H1 (cell line): Measurements from ENCODE around the gene MTURN. TPM values are rescaled to one million over a fixed set of nuclear protein-coding genes. Genes with fewer than 3 reads are reported as not detected.

ENCODE experiments used
- CTCF ChIA-PET: fragments of 300-600 bp; sonication (Branson Sonifier 250); formaldehyde crosslinking; loops from one replicate; lab custom pipeline; 2021; ENCODE audit not compliant: partially characterized antibody; lab: Charles Lee
- POLR2A ChIA-PET: fragments of 300-600 bp; sonication (Branson Sonifier 250); formaldehyde crosslinking; loops from one replicate; lab custom pipeline; 2021; ENCODE audit warnings: inconsistent platforms; ENCODE audit not compliant: partially characterized antibody; lab: Charles Lee
- DNase-seq, 2 experiments: peaks; one replicate each; pipeline versions ENCODE4 v3.0.0 to v3.0.0-alpha.2; 2010 to 2022; ENCODE audit warnings: low spot score in 2 of 2, low read depth in 1 of 2, mixed read lengths in 1 of 2
- FAIRE-seq: peaks from 2 replicates; lab custom pipeline; 2011; peaks lifted over from hg19 to GRCh38; lab: Jason Lieb, UNC
- H2AFZ ChIP-seq: 2 replicates; pipeline ENCODE4 v1.8.1; 2012; ENCODE audit warnings: low read length, inconsistent platforms
- H2AK5ac ChIP-seq: 2 replicates; pipeline ENCODE4 v1.6.1; 2013; ENCODE audit warnings: low read depth, low read length
- H2BK120ac ChIP-seq: replicated peaks from 2 replicates; pipeline ENCODE3; 2013; ENCODE audit warnings: low read depth, low read length, inconsistent platforms
- H2BK12ac ChIP-seq: 2 replicates; pipeline ENCODE4 v1.6.1; 2013; ENCODE audit warnings: low read depth, low read length
- H2BK15ac ChIP-seq: 2 replicates; pipeline ENCODE4 v1.6.1; 2013; ENCODE audit warnings: low read length
- H2BK20ac ChIP-seq: 2 replicates; pipeline ENCODE4 v1.6.1; 2013; ENCODE audit warnings: low read length
- H2BK5ac ChIP-seq: 2 replicates; pipeline ENCODE4 v1.6.1; 2013; ENCODE audit warnings: low read depth, low read length
- H3K14ac ChIP-seq: 2 replicates; pipeline ENCODE4 v1.6.1; 2013; ENCODE audit warnings: inconsistent platforms; ENCODE audit not compliant: insufficient read length
- H3K18ac ChIP-seq: 2 replicates; pipeline ENCODE4 v1.6.1; 2013; ENCODE audit warnings: low read length; ENCODE audit errors: extremely low read depth
- H3K23ac ChIP-seq: 2 replicates; pipeline ENCODE4 v1.6.1; 2013; ENCODE audit warnings: inconsistent platforms; ENCODE audit not compliant: insufficient read length
- H3K23me2 ChIP-seq: 2 replicates; pipeline ENCODE4 v1.6.1; 2013; ENCODE audit warnings: low read depth, low read length
- H3K27ac ChIP-seq: 2 replicates; pipeline ENCODE4 v1.6.1; 2011; ENCODE audit warnings: low read depth, low read length, inconsistent platforms
- H3K27me3 ChIP-seq, 4 experiments: replicated peaks in 1 of 4; 1 replicate in 1 of 4; 2 replicates in 3 of 4; pipeline versions ENCODE4 v1.6.1 to v1.8.1; 2011 to 2013; ENCODE audit warnings: low read length in 3 of 4, mild to moderate bottlenecking in 3 of 4, inconsistent platforms in 2 of 4, mixed read lengths in 2 of 4, moderate library complexity in 1 of 4; ENCODE audit not compliant: control insufficient read depth in 3 of 4, insufficient read depth in 3 of 4; ENCODE audit errors: extremely low read depth in 1 of 4
- H3K36me3 ChIP-seq, 4 experiments: 2 replicates each; pipeline versions ENCODE4 v1.6.1 to v1.8.1; 2011 to 2013; ENCODE audit warnings: mild to moderate bottlenecking in 4 of 4, low read length in 3 of 4, moderate library complexity in 2 of 4, control low read depth in 1 of 4, inconsistent platforms in 1 of 4; ENCODE audit not compliant: insufficient read depth in 4 of 4, control insufficient read depth in 2 of 4
- H3K4ac ChIP-seq: replicated peaks from 2 replicates; pipeline ENCODE3; 2013; ENCODE audit warnings: low read length, low read depth, mixed read lengths, inconsistent platforms; ENCODE audit not compliant: insufficient read length
- H3K4me1 ChIP-seq, 4 experiments: replicated peaks in 1 of 4; 1 replicate in 1 of 4; 2 replicates in 3 of 4; pipeline versions ENCODE4 v1.6.1 to v1.8.1; 2011 to 2013; ENCODE audit warnings: low read length in 3 of 4, inconsistent platforms in 2 of 4, mixed read lengths in 1 of 4; ENCODE audit not compliant: insufficient read depth in 4 of 4, control insufficient read depth in 3 of 4
- H3K4me2 ChIP-seq, 2 experiments: 2 replicates each; pipeline versions ENCODE4 v1.6.1 to v1.8.1; 2011 to 2013; ENCODE audit warnings: low read depth in 2 of 2, low read length in 2 of 2, control low read depth in 1 of 2, inconsistent platforms in 1 of 2, mild to moderate bottlenecking in 1 of 2; ENCODE audit not compliant: insufficient read depth in 1 of 2
- H3K4me3 ChIP-seq, 4 experiments: fragments of 200-600, 300-600 bp in 1 of 4; sonication (generic), shearing (Covaris generic), sonication (Bioruptor Twin) in 1 of 4; 2 replicates each; pipeline versions ENCODE4 v1.5.1 to v1.8.1; 2011 to 2016; ENCODE audit warnings: low read length in 4 of 4, low read depth in 3 of 4, control low read depth in 2 of 4, inconsistent platforms in 2 of 4, mild to moderate bottlenecking in 2 of 4, mixed read lengths in 1 of 4, moderate library complexity in 1 of 4; ENCODE audit not compliant: insufficient read depth in 2 of 4; ENCODE audit errors: extremely low read depth in 1 of 4
- H3K56ac ChIP-seq: replicated peaks from 2 replicates; pipeline ENCODE3; 2013; ENCODE audit warnings: low read depth, mild to moderate bottlenecking, mixed read lengths, low read length, inconsistent platforms; ENCODE audit not compliant: insufficient read length
- H3K79me1 ChIP-seq: 2 replicates; pipeline ENCODE4 v1.6.1; 2013; ENCODE audit warnings: low read depth, low read length, control low read depth
- H3K79me2 ChIP-seq, 2 experiments: 2 replicates each; pipeline versions ENCODE4 v1.6.1 to v1.8.1; 2012 to 2013; ENCODE audit warnings: low read length in 2 of 2, mild to moderate bottlenecking in 2 of 2, inconsistent platforms in 1 of 2; ENCODE audit not compliant: insufficient read depth in 2 of 2, control insufficient read depth in 1 of 2
- H3K9ac ChIP-seq, 4 experiments: replicated peaks in 1 of 4; 1 replicate in 1 of 4; 2 replicates in 3 of 4; pipeline versions ENCODE4 v1.6.1 to v1.8.1; 2011 to 2013; ENCODE audit warnings: low read depth in 3 of 4, low read length in 3 of 4, control low read depth in 2 of 4, mild to moderate bottlenecking in 2 of 4, moderate library complexity in 2 of 4, inconsistent platforms in 1 of 4; ENCODE audit errors: extremely low read depth in 1 of 4
- H3K9me3 ChIP-seq, 2 experiments: 2 replicates each; pipeline versions ENCODE4 v1.6.1 to v1.8.1; 2012 to 2013; ENCODE audit warnings: mild to moderate bottlenecking in 2 of 2, moderate library complexity in 2 of 2, control low read depth in 1 of 2, inconsistent platforms in 1 of 2, low read depth in 1 of 2, low read length in 1 of 2, mixed read lengths in 1 of 2; ENCODE audit not compliant: insufficient read depth in 2 of 2
- H4K20me1 ChIP-seq, 2 experiments: replicated peaks in 1 of 2; 2 replicates each; pipeline versions ENCODE3 to v1.8.1; 2011 to 2013; ENCODE audit warnings: inconsistent platforms in 2 of 2, low read length in 2 of 2, mild to moderate bottlenecking in 1 of 2; ENCODE audit not compliant: insufficient read depth in 2 of 2, control insufficient read depth in 1 of 2
- H4K5ac ChIP-seq: 2 replicates; pipeline ENCODE4 v1.6.1; 2013; ENCODE audit warnings: low read length, low read depth, mixed read lengths, inconsistent platforms; ENCODE audit not compliant: insufficient read length
- H4K8ac ChIP-seq: 2 replicates; pipeline ENCODE4 v1.8.0; 2013; ENCODE audit warnings: mild to moderate bottlenecking, moderate library complexity, low read length, inconsistent platforms; ENCODE audit not compliant: insufficient read depth; ENCODE audit errors: extremely low read depth
- H4K91ac ChIP-seq: replicated peaks from 2 replicates; pipeline ENCODE3; 2013; ENCODE audit warnings: low read length, mixed read lengths, inconsistent platforms; ENCODE audit not compliant: insufficient read length
- BACH1 ChIP-seq: IDR thresholded peaks from 2 replicates; pipeline ENCODE4 v1.6.1; 2012; ENCODE audit warnings: low read length, improper control_type of control experiment
- BCL11A ChIP-seq, 2 experiments: IDR thresholded peaks; one replicate each; pipeline ENCODE4 v1.6.1; 2011; ENCODE audit warnings: low read depth in 2 of 2, low read length in 2 of 2, mild to moderate bottlenecking in 2 of 2
- CBX8 ChIP-seq: fragments of 300-800, 300-1000 bp; sonication (generic); IDR thresholded peaks from 2 replicates; pipeline ENCODE4 v1.7.1; 2016; ENCODE audit warnings: low read depth, low read length, borderline replicate concordance
- CREB1 ChIP-seq: IDR thresholded peaks from 2 replicates; pipeline ENCODE4 v1.6.1; 2012; ENCODE audit warnings: inconsistent platforms
- CTCF ChIP-seq, 3 experiments: IDR thresholded peaks; 1 replicate in 2 of 3; 2 replicates in 1 of 3; pipeline versions ENCODE4 v1.5.1 to v1.6.1; 2011; ENCODE audit warnings: low read length in 3 of 3, mild to moderate bottlenecking in 3 of 3, inconsistent platforms in 2 of 3, low read depth in 1 of 3, moderate library complexity in 1 of 3; ENCODE audit not compliant: insufficient read depth in 1 of 3; ENCODE audit errors: control extremely low read depth in 1 of 3
- HDAC2 ChIP-seq, 2 experiments: fragments of 300-600 bp in 1 of 2; sonication (generic) in 1 of 2; IDR thresholded peaks; 2 replicates each; pipeline ENCODE4 v1.6.1; 2011 to 2012; ENCODE audit warnings: low read depth in 2 of 2, low read length in 2 of 2, mild to moderate bottlenecking in 2 of 2, moderate library complexity in 2 of 2, borderline replicate concordance in 1 of 2, inconsistent platforms in 1 of 2
- JUN ChIP-seq: IDR thresholded peaks from 2 replicates; pipeline ENCODE4 v1.6.1; 2011; ENCODE audit warnings: low read depth, mild to moderate bottlenecking, improper control_type of control experiment, low read length
- KDM4A ChIP-seq: IDR thresholded peaks from one replicate; pipeline ENCODE4 v1.7.1; 2012; ENCODE audit warnings: low read depth, mild to moderate bottlenecking, moderate library complexity, low read length, inconsistent platforms; ENCODE audit not compliant: severe bottlenecking
- KDM5A ChIP-seq: fragments of 200-600 bp; IDR thresholded peaks from 2 replicates; pipeline ENCODE4 v1.7.1; 2012; ENCODE audit warnings: mild to moderate bottlenecking, low read length, inconsistent platforms, mixed read lengths
- POLR2A ChIP-seq, 2 experiments: IDR thresholded peaks; 1 replicate in 1 of 2; 2 replicates in 1 of 2; pipeline ENCODE4 v1.6.1; 2011; ENCODE audit warnings: low read depth in 2 of 2, low read length in 2 of 2, mild to moderate bottlenecking in 2 of 2; ENCODE audit errors: control extremely low read depth in 1 of 2
- TEAD4 ChIP-seq: IDR thresholded peaks from 2 replicates; pipeline ENCODE4 v1.6.1; 2012; ENCODE audit warnings: low read depth, low read length, inconsistent platforms, mixed read lengths
- WGBS, 2 experiments: shearing (Covaris generic) in 1 of 2; methylation state at CpG; one replicate each; pipeline versions ENCODE4 v1.1.6 to v1.1.7; 2013 to 2015; ENCODE audit warnings: low lambda C conversion rate in 2 of 2, mixed read lengths in 2 of 2, inconsistent platforms in 1 of 2, low coverage in 1 of 2, missing lambda C conversion rate in 1 of 2; ENCODE audit not compliant: insufficient replicate concordance in 2 of 2, insufficient coverage in 1 of 2, insufficient read length in 1 of 2; ENCODE audit errors: extremely low coverage in 1 of 2, missing lambda C conversion rate in 1 of 2; 5-methylcytosine and 5-hydroxymethylcytosine counted together
- polyA plus RNA-seq, 7 experiments: library from polyadenylated mRNA; depleted of rRNA in 3 of 7; stranded (reverse) in 5 of 7; unstranded in 2 of 7; fragments of >200 nt in 5 of 7; fragments of 200-250 nt in 2 of 7; gene quantifications; 1 replicate in 5 of 7; 2 replicates in 1 of 7; 4 replicates in 1 of 7; pipeline versions ENCODE4 v1.2.1 to v1.2.3, GENCODE V29; 2011 to 2013; ENCODE audit warnings: missing spikeins in 2 of 7, mixed read lengths in 2 of 7
- total RNA-seq: library from RNA; stranded (reverse); fragmentation: NEBNext Ultra II Directional; extraction: Animal tissue kit (Norgen Biotek cat#: 25700); gene quantifications from 2 replicates; pipeline ENCODE4 v1.2.1, GENCODE V29; 2021

MTURN gene
- total and polyA plus RNA-seq, 2 of the 8 experiments (the other 6 are each of a cell fraction or from before 2014, with no cell fraction given), result 2.6 to 5.8 TPM

- FAIRE-seq, result no peak
- no peak overlapping the region for H3K18ac ChIP-seq
- WGBS, 2 experiments, result 75% methylated on average over 4 of the region's 4 CpGs; no CpG with 5 or more reads in 1 of the 2 experiments
- TF ChIP-seq CTCF (IDR thresholded peaks at IDR 0.05; ENCODE audit: control extremely low read depth in 1 of 3, insufficient read depth in 1 of 3, low read depth in 1 of 3, low read length in 3 of 3), result no peak
- TF ChIP-seq CBX8, result no peak
- TF ChIP-seq KDM4A, result no peak
- no peak for TF ChIP-seq KDM5A
- TF ChIP-seq BCL11A (IDR thresholded peaks at IDR 0.05; ENCODE audit: low read depth in 2 of 2, low read length in 2 of 2), result no peak
- TF ChIP-seq BACH1, result no peak
- TF ChIP-seq POLR2A (IDR thresholded peaks at IDR 0.05; ENCODE audit: control extremely low read depth in 1 of 2, low read depth in 2 of 2, low read length in 2 of 2), result no peak
- no peak for TF ChIP-seq HDAC2 (IDR thresholded peaks at IDR 0.05; ENCODE audit: borderline replicate concordance in 1 of 2, low read depth in 2 of 2, low read length in 2 of 2)
- no peak for TF ChIP-seq TEAD4
- TF ChIP-seq CREB1, result no peak
- no peak for TF ChIP-seq JUN
These were observed 5.1 kb downstream of the MTURN start for GRCh38 chr7:30139836-30140384.

More at GRCh38 chr7:30139836-30140384, 5.1 kb downstream of the MTURN start:
- no peak overlapping the region for H4K8ac ChIP-seq
- POLR2A ChIA-PET, result no interaction called here
- no peaks in the 10 kb centered on the region for H3K79me1 ChIP-seq
- H2BK120ac ChIP-seq, result no peak overlapping the region
- peaks cover 3 to 19% (median 15%) of the 10 kb centered on the region in 4 experiments for H3K27me3 ChIP-seq
- no peak overlapping the region; a peak in 1 of 7 replicates for H3K9ac ChIP-seq
- no peak overlapping the region for H3K23ac ChIP-seq
- no peak overlapping the region for H3K14ac ChIP-seq
- no peak overlapping the region for H3K56ac ChIP-seq
- DNase-seq, result no peak
- H4K20me1 ChIP-seq, result peaks cover 0 to 5% of the 10 kb centered on the region in 2 experiments
- no peak overlapping the region for H4K91ac ChIP-seq
- no peak overlapping the region for H3K27ac ChIP-seq
- no peak overlapping the region for H2AFZ ChIP-seq
- H2AK5ac ChIP-seq, result no peak overlapping the region
- no peak overlapping the region for H3K4ac ChIP-seq
- H2BK15ac ChIP-seq, result no peak overlapping the region
- H2BK5ac ChIP-seq, result no peak overlapping the region
- H4K5ac ChIP-seq, result no peak overlapping the region
- no peak overlapping the region for H2BK12ac ChIP-seq
- H2BK20ac ChIP-seq, result no peak overlapping the region
- no peaks in the 10 kb centered on the region; a peak in 1 of 4 replicates for H3K79me2 ChIP-seq
- no peak overlapping the region for H3K4me3 ChIP-seq
- H3K36me3 ChIP-seq, result no peaks in the 10 kb centered on the region
- H3K9me3 ChIP-seq, result no peaks in the 10 kb centered on the region
- no peak overlapping the region for H3K4me2 ChIP-seq
- H3K23me2 ChIP-seq, result peaks cover 11% of the 10 kb centered on the region
- CTCF ChIA-PET, result interaction anchor here (1.7 kb wide), 1 partner anchor 424 kb away, joined by 4 read pairs; no protein-coding TSS in a partner anchor
- peaks cover 0 to 4% (median 0%) of the 10 kb centered on the region in 4 experiments; a peak in 1 of 7 replicates for H3K4me1 ChIP-seq
